M059J (cell line): ENCODE data around the gene ADAMTS12. TPM values are rescaled to one million over a fixed set of nuclear protein-coding genes. Genes with fewer than 3 reads are reported as not detected.
A peak's percentile ranks its signal among the peaks of the same experiment; 100 is the strongest.

Experiments used
- DNase-seq: peaks from one replicate; pipeline ENCODE4 v3.0.0-alpha.2; 2012; ENCODE audit warnings: low read depth
- total RNA-seq: library from RNA; depleted of rRNA; stranded (reverse); fragments of >200 nt; shearing (Covaris generic); gene quantifications from 2 replicates; pipeline ENCODE4 v1.2.3, GENCODE V29; 2014

The ADAMTS12 gene
- total RNA-seq, 1 experiment from 2014 or later, result 16.7 TPM

DNA sequence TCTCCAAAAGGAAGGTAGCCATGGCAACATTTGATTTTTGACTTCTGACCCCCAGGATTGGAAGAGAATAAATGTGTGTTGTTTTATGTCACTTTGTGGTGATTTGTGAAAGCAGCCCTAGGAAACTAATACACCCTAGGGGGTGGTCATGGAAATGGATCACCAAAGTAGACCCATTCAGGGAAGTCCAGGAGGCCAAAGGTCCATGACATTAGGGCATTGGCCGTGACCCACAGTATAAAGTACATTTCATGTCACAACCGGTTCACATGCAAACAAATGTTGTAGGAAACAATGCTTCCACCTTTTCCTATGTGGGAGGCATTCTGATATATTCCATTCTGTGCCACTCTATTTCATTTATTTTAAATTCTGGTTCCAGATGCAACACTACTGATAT, 128.4 kb downstream of the ADAMTS12 start:
- no peak for DNase-seq

DNA sequence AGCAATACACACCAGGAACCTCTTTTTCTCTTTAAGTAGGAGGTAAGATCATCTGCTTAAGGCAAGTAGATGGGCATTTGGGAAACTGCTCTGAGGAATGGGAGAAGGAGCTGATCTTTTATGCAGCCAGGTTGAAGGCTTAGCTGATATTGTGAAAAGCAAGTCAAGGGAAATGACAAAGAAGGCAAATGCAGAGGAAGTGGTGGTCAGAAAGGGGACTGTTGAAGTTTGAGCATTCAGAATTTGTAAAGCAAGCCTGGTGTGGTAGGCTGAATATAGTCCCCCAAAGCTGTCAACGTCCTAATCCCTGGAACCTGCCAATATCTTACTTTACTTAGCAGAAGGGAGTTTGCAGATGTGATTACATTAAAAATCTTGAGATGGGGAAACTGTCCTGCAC, 128.9 kb downstream of the ADAMTS12 start:
- no peak for DNase-seq

DNA sequence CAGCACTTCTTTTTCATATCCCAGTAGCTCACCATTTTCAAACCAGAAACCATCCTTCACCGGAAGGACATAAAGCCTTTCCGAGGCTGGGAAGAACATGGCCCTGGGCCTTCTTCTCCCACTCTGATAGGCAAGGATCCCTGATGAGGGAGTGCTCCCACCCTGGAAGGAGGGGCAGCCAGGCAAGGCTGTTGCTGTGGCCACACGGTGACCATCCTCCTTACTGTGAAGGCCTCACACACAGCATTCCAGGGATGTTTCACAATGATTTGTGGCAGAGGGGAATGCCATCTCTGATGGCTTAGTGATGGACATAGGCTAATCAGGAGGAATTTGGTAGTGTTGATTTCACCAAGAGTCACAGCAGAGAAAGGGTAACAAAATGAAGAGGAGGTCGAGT, 130.7 kb downstream of the ADAMTS12 start:
- DNase-seq, result peak; percentile 78

DNA sequence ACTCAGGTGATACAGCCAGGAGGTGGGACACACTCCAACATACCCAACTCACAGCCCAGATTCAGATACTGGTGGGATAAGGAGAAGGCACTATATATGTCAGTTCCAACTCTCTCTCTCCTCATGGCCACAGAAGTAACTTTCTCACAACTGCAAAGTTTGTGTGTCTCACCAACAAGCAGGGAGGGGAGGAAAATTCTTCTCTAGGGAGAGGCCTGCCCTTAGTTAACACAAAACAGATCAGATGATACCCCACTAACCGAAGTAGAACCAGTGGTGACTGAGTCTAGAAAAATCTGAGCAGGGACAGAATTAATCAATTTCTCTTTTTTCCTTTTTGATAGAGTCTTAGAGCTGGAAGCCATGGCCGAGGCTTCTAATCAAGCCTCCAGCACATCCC, 133.1 kb downstream of the ADAMTS12 start:
- DNase-seq, result no peak

DNA sequence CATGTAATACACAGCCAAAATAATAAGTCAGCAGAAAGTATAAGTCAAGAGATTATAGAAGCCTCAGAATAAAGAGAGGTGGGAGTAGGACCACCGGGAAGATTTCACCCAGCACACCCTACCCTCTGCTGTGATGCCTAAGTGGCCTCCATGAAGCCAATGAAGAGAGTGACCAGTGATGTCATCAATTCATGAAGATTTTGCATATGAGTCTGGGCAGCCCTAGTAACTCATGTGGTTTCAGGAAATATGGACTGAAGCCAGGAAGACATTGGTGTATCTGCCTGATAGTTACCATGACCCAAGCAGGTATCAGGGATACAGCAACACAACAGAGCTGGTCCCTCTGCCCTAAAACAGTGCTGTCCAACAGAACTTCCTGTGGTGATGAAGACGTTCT, 135.3 kb downstream of the ADAMTS12 start:
- DNase-seq, result peak; percentile 34

DNA sequence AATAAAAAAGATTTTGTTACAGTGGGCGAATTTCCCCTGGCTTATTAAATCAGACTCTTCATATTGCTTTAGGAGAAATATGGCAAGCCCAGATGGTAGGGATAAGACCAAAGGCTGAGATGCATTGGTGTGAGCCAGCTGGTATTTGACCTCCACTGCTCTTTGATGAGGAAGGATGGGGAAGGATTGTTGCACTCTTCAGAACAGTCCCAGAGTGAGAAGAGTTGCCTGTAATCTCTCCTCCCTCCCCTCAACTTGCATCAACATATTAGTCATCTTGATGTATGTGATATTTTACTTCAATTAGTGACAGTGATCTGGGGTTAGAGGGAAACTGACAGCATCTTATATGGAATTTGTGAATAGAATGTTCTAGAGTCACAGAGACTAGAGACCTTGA, 136.6 kb downstream of the ADAMTS12 start:
- DNase-seq, result no peak

DNA sequence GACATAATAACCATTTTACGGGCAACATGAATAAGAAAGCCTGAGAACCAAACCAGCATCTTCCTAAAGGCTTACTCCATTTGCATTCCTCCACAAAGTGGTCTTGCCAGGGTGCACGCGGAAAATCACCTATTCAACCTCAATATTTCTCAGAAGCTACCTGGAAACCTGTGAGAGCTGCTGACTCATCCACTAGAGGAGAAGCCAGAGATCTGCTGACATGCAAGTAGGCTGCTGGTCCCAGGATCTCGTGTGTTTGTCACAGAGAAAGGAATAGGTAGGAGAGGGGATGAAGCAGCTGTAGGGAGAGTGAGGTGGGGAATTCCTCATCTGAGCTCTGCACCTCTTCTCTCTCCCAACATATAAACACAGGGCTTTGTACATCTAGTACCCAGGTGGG, 138.1 kb downstream of the ADAMTS12 start:
- peak; percentile 42 for DNase-seq

DNA sequence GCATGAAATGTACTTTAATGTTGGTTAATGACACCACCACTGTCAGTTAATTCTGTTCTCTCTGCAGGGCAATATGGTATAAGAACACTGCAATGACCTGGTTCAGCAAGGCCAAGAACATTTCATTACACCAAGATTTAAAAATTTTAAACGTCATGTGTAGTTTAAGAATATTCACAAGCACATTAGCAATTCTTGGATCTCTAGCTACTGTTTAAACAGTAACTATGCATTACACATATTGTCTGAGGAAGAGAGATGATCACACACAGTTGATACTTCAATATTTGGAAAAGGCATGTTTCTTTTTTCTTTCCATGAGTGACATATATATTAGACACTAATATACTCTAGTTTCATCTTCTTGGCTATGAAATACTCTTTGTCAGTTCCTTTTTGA, 143.0 kb downstream of the ADAMTS12 start:
- DNase-seq, result no peak

DNA sequence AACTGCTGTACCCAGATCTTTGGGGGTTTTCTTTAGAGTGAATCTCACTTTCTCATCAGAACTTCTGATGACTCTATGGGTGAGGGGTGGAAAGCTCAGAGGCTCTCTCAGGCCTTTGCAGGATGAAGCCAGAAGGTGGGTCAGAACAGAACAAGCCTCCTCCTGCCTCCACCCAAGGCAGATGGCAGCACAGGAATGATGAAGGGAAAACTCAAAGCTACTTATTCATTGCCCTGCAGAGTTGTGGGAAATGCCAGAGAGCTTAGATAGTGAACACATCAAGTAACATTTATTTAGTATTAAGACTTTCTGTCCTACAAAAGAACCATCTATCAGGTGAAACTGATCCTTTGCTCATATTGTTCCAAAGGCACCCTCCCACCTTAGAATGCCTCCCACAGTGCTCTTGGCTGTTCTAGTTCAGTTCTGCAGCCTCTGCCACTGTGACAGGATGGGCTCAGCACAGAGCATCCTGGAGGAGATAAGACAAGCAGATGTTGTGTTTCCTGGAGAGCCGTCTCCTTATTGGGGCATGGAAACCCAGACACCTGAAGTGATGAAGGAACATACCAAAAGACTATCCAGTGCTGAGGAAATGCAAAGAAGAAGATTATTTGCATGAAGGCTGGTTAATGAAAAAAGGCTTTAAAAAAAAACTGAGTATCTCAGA, 146.6 kb downstream of the ADAMTS12 start:
- DNase-seq, result no peak

DNA sequence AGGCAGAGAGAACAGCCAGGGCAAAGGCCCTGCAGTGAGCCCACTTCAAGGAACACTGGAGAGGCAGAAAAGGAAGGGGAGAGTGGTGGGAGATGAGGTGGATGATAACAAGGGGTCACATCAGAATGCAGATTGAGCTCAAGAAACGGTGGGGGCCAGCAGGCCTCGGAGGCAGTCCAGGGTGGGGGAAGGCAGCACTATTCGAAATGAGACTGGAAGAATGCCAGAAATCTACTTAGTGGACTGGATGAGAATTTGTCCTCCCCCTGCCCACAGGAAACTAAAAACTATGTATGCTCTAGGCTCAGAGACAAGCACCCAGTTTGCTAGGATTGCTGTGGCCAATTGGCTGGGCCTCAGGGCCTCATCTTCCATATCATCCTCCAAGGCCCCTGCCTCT, 148.7 kb downstream of the ADAMTS12 start:
- no peak for DNase-seq

DNA sequence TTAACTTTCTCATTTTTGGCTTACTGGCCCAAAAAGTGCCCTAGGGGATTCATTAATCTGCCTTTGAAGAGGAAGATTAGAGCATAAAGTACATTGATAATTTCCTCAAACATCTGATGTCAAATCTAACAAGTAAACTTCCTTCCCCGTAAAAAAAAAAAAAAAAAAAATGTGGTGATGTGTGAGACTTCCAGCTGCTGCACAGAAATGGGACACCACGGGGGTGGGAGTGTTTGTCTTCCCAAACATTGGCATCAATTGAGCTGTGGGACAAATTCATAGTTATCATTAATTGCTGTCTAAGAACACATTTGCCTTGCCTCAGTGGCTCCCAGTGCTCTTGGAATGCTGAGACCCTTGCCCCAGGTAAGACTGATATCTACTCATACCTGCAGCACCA, 149.6 kb downstream of the ADAMTS12 start:
- no peak for DNase-seq

DNA sequence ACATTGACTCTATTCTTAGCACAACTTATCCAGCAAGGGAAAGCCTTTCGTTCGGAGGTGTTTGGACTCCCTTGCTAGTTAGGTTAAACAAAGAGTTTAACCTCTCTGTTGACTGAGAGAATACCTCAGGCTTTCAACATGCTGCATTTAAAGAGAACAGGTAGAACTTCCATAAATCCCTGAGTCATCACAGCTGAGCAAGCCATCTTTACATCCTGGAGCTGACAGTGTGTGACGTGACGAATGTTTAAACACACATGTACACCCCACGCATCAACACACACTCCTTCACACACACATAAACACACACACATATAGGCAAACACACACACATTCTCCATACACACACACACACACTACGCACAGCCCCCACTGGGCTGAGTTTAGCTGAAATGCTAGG, 152.8 kb downstream of the ADAMTS12 start:
- DNase-seq, result no peak

DNA sequence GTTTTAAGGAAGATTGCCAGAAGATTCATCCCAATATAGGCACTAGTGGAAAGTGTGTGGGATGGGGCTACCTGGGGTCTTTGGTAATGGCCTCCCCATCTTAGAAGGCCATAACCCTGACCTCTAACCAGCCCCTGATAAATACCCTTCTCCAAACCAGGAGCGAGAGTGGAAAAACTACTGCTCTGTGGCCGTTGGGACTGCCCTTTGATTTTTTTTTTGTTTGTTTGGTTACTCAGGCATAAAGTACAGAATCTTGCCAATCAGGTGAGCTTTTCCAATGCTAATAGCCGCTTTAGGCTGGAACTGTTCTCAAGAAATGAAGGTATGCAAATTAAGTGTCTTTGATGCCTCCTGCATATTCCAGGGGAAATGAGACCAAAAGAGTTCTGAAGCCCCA, 153.7 kb downstream of the ADAMTS12 start:
- DNase-seq, result no peak

DNA sequence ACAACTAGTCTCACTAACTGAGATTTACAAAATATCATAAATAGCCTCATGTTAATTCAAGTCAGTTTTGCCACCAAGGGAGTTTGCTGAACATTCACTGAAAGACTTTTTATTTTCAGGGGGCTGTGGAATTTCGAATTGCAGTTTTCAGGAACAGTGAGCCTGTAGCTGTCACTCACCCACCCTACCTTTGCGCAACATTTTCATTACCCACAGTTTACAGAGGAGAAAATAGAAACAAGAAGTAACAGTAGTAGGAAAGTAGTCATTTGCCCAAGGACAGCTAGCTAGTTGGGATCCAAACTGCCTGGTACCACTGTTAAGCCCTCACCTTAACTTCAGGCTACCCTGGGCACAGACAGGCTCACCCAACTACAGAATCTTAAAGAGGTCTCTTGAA, 154.1 kb downstream of the ADAMTS12 start:
- no peak for DNase-seq

DNA sequence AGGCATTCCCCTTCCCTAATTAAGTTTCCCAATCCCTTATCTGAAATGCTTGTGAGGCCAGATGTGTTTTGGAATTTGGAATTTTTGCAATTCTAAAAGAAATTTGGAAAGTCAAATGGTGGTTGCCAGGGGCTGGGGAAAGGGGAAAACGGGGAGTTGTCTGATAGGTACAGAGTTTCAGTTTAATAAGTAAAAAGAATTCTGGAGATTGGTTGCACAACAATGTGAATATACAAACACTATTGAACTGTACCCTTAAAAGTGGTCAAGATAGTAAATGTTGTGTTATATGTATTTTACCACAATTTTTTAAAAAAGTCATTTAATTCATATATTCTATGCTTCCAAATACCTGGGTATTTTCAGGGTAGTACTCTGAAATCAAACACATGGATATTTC, 154.5 kb downstream of the ADAMTS12 start:
- DNase-seq, result no peak

DNA sequence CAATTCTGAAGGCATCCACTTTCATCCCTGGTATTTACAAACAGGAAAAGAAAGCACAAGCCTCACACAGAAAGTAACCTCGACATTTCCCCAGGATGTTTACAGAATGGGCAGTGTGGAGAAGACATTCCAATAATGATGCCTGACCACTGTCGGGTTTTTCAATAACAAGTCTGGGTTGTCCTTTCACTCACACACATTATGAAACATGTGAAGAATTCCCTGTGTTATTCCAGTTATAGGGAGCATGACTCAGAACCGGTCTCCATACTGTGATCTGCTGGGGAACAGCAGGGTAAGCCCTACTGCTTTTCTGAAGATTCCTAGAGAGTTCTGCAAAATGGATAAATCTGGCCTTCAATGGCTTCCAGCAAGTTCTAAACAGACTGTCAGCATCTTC, 155.3 kb downstream of the ADAMTS12 start:
- DNase-seq, result peak; percentile 92

DNA sequence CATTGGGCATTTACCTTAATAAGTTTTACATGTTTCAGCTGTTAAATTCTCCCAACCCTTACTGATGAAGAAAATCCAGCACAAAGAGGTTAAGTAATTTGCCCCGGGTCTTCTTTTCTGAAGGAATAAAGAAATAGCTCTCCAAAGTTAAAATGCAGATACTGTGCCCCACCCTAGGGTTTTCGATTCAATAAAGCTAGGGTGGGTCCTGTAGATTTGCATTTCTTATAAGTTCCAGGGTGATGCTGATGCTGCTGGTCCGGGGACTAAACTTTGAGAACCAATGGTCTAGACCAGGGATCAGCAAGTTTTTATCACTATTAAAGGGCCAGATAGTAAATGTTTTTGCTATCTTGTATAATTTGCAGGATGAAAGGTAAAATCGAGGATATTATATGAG, 156.7 kb downstream of the ADAMTS12 start:
- no peak for DNase-seq

DNA sequence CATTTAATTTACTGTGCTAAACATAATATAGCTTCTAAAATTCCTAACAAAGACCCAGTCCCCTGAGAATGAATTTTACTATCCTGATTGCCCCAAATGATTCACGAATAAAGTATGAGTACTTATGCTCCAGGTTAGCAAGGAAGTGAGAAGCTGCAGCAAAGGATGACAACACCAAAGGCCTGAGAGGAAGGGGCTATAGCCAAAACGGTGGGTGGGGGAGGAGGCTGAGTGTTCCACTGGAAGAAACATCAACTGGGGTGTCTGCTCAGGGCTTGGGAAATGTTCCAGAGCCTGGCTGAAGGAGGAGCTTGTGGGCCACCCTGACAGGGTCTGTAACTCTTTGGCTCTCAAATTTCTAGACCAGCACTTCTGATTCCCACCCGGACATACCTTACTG, 157.3 kb downstream of the ADAMTS12 start:
- peak; percentile 51 for DNase-seq

DNA sequence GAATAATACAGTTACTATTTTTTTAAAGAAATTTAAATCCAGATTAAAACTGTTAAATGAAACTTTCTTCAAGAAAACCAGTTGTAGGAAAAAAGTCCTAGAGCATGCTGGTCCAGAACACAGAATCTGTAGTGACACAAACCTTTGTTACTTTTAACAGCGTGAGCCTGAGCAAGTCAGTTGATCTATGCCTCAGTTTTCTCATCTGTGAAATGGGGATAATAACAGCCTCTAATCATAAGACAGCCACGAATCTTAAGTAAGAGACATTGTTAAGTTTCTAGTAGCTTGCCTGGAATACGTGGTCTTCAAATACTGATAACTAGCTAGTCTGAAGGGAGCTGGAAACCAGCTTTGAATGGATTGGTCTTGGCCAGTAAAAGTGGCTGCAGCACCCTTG, 158.6 kb downstream of the ADAMTS12 start:
- DNase-seq, result no peak

DNA sequence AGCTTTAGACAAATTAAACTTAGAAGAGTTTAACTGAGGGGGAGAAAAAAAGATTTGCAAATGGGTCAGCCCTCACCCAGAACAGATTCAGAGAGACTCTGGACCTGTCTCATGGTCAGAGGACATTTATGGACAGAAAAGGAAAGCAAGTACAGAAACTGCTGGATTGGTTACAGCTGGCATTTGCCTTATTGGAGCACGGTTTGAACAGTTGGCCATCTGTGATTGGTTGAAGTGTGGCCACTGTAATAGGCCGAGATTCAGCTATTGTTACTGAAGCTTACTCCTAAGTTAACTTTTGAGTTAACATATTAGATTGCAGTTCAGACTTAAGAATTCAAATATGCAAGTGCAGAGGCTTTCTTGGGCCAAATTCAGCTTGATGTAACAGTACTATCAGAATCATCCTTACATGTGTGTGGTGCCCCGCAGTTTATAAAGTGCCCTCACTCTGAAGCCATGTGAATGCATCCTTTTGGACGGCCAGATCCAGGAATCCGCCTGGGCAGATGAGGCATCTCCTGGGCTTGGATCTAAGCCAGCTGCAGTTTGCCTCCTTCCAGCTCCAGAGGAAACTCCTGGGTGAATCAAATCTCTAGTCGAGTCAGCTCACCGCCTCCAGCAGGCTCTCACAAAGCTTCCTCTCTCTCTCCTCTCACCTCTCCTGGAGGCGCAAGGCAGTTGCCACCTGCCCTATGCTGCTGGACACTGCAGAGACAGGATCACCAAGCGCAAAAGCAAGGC, 165.2 kb downstream of the ADAMTS12 start:
- DNase-seq, result peak; percentile 82

DNA sequence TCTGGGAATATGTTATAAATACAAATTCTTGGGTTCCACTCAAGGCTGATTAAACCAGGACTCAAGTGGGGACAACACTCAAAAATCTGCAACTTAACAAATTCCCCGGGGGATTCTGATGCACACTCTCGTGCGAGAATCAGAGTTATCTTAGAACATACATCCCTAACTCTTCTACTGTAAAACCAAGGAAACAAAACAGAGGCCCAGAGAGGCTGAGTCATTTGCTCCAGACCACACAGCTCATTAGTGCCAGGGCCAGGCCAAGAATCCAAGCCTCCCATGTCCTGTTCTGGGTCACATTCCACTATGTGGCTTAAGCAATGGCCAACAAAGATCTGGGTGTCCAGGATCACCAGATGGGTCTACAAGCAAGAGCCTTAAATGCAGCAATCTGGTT, 166.0 kb downstream of the ADAMTS12 start:
- peak; percentile 66 for DNase-seq

DNA sequence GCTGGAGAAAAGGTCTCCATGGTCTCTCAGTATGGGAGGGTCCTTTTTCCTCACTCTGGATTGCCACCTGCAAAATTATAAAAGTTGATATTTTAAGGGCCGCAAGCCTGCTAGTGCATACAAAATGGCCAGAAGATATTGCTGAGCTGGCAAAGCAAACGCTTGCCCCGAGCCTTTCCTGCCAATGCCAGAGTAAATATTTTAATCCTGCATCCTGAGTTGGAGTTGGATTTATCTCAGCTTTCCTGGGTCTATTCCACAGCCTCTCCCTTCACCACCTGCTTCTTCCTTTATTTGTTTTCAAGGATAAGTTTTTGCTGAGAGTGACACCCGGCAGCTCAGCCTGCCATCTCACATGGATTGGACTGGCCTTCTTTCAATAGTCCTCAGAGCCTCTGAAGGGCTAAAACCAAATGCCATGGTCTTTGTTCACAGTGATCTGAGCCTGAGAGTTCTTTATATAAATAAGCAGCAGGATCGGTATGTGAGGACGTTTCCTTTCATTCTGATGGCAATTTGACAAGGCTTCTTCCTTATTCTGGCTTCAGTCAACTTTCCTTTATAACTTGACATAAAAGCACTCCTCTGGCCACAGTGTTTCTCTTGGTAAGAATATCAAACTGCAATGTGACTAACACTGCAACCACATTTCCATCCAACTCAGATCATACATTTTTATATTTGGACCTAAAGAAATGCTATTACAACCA, 170.1 kb downstream of the ADAMTS12 start:
- peak; percentile 43 for DNase-seq

DNA sequence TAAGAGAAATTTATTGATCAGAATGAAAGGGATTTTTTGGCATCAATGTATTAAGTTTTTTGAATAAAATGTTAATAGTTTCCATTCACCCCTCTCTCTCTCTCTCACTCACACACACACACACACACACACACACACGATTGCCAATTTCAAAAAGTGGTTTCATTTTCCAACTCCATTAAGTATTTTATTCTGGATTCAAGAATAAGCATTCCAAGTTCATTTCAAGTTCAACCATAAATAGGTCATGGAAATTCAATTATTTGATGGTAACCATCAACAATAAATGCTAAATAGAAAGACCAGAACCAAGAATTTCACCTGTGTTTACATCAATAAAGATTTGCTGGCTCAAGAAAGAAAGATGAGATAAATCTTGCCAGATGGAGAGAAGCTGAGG, 171.6 kb downstream of the ADAMTS12 start:
- no peak for DNase-seq
